ENCODE results near the gene RNF151.
"Not testable (repeated sequence)": the region's sequence is repeated elsewhere in the genome, so short reads cannot be mapped to it uniquely, and the experiment has no call there.

RNF151 gene

GRCh38 chr16:1939833-1940232 is 26.8 kb upstream of the RNF151 start:
- not testable (repeated sequence) for DNase-seq

GRCh38 chr16:1940273-1941161 is 26.1 kb upstream of the RNF151 start:
- no peak for DNase-seq

- DNase-seq, result no peak
Observed at GRCh38 chr16:1941162-1942046, 25.3 kb upstream of the RNF151 start.

GRCh38 chr16:1942047-1942809 is 24.4 kb upstream of the RNF151 start:
- DNase-seq, result no peak

- peak; percentile 98 for DNase-seq
Observed at GRCh38 chr16:1942810-1943726, 23.6 kb upstream of the RNF151 start, which contains the start of gene MSRB1. Gene MSRB1, minus strand, starts transcription at chr16:1943199. Its CDS starts 43 bp downstream, at chr16:1943156.

GRCh38 chr16:1944612-1945199 is 21.9 kb upstream of the RNF151 start:
- no peak for DNase-seq

GRCh38 chr16:1945559-1946391 is 20.9 kb upstream of the RNF151 start:
- DNase-seq, result no peak

GRCh38 chr16:1946495-1947368 is 19.9 kb upstream of the RNF151 start:
- DNase-seq, result no peak

GRCh38 chr16:1947369-1947670 is 19.3 kb upstream of the RNF151 start:
- DNase-seq, result no peak

GRCh38 chr16:1949507-1949906 is 17.1 kb upstream of the RNF151 start:
- DNase-seq, result no peak

- no peak for DNase-seq
Observed at GRCh38 chr16:1950047-1950446, 16.6 kb upstream of the RNF151 start.

GRCh38 chr16:1950559-1950958 is 16.1 kb upstream of the RNF151 start:
- no peak for DNase-seq

GRCh38 chr16:1953734-1954133 is 12.9 kb upstream of the RNF151 start:
- DNase-seq, result no peak

GRCh38 chr16:1957434-1958142 is 9.1 kb upstream of the RNF151 start:
- not testable (repeated sequence) for DNase-seq

GRCh38 chr16:1958143-1958491 is 8.5 kb upstream of the RNF151 start:
- not testable (repeated sequence) for DNase-seq

- no peak for DNase-seq
Observed at GRCh38 chr16:1958715-1959268, 7.9 kb upstream of the RNF151 start.

GRCh38 chr16:1959269-1960039 is 7.2 kb upstream of the RNF151 start, which contains the start of gene NDUFB10:
Gene NDUFB10, plus strand, starts transcription at chr16:1959538. Its CDS starts 87 bp downstream, at chr16:1959625.
- peak; percentile 85 for DNase-seq

Measured in central memory CD4-positive, alpha-beta T cell (primary cell).